HepG2 (cell line): ENCODE results near the gene ALDH3A2. TPM values are rescaled to one million over a fixed set of nuclear protein-coding genes. Genes with fewer than 3 reads are reported as not detected.

Experiments
- ATAC-seq: fragments of 200-7000 bp; cut with Tn5 transposase; 3 replicates; pipeline ENCODE4 v1.9.1; 2020; ENCODE audit warnings: mild to moderate bottlenecking, moderate library complexity
- BruUV-seq: library from RNA; stranded (reverse); fragments of 400-500 nt; replicated peaks from 2 replicates; lab custom pipeline; 2021; lab: Mats Ljungman, UMichigan
- CTCF ChIA-PET: fragments of 300-600 bp; formaldehyde crosslinking; extraction: SDS; loops from one replicate; lab custom pipeline; 2021; ENCODE audit warnings: low total read pairs, inconsistent platforms, low intra/inter-chr PET ratio; lab: Yijun Ruan, JAX
- POLR2A ChIA-PET: fragments of 350-600 bp; sonication (Branson Sonifier 250); formaldehyde crosslinking; loops from one replicate; lab custom pipeline; 2020; ENCODE audit warnings: antibody characterized with exemption, inconsistent platforms; lab: Yijun Ruan, JAX
- DNase-seq: peaks from one replicate; pipeline ENCODE4 v3.0.0-alpha.2; 2015; ENCODE audit warnings: low spot score
- FAIRE-seq: peaks from 3 replicates; lab custom pipeline; 2011; peaks lifted over from hg19 to GRCh38; lab: Jason Lieb, UNC
- H2AFZ ChIP-seq: one replicate; pipeline ENCODE4 v1.6.1; 2011; ENCODE audit warnings: low read length, inconsistent platforms
- H3K27ac ChIP-seq: fragments of 300-600 bp; 3 replicates; pipeline ENCODE4 v1.8.0; 2011; ENCODE audit warnings: mixed run types, mild to moderate bottlenecking, mixed read lengths, low read length, inconsistent platforms; ENCODE audit not compliant: insufficient read depth; ENCODE audit errors: extremely low read length
- H3K27me3 ChIP-seq, 2 experiments: fragments of 200-600 bp in 1 of 2; 2 replicates in 1 of 2; 3 replicates in 1 of 2; pipeline versions ENCODE4 v1.6.0 to v1.8.0; 2011; ENCODE audit warnings: low read length in 2 of 2, mild to moderate bottlenecking in 2 of 2, moderate library complexity in 2 of 2, inconsistent platforms in 1 of 2; ENCODE audit not compliant: insufficient read depth in 2 of 2, control insufficient read depth in 1 of 2
- H3K36me3 ChIP-seq, 2 experiments: fragments of 200-600 bp in 1 of 2; replicated peaks in 1 of 2; 2 replicates in 1 of 2; 3 replicates in 1 of 2; pipeline versions ENCODE4 v1.5.1 to v1.8.0; 2011; ENCODE audit warnings: low read length in 2 of 2, inconsistent platforms in 1 of 2; ENCODE audit not compliant: insufficient read depth in 2 of 2, control insufficient read depth in 1 of 2
- H3K4me1 ChIP-seq: 2 replicates; pipeline ENCODE4 v1.5.1; 2012; ENCODE audit warnings: low read length, inconsistent platforms; ENCODE audit not compliant: insufficient read depth
- H3K4me2 ChIP-seq: 2 replicates; pipeline ENCODE4 v1.6.0; 2011; ENCODE audit warnings: low read depth, low read length, inconsistent platforms
- H3K4me3 ChIP-seq, 3 experiments: fragments of 200-600 bp in 1 of 3; sonication (generic), shearing (Covaris generic) in 1 of 3; replicated peaks in 1 of 3; 2 replicates each; pipeline ENCODE4 v1.5.1; 2011 to 2016; ENCODE audit warnings: low read length in 3 of 3, inconsistent platforms in 2 of 3, low read depth in 2 of 3, mild to moderate bottlenecking in 2 of 3, control low read depth in 1 of 3, mixed read lengths in 1 of 3; ENCODE audit not compliant: insufficient read depth in 1 of 3
- H3K79me2 ChIP-seq: one replicate; pipeline ENCODE4 v1.6.1; 2011; ENCODE audit warnings: low read length, inconsistent platforms; ENCODE audit not compliant: insufficient read depth
- H3K9ac ChIP-seq: 2 replicates; pipeline ENCODE4 v1.6.0; 2011; ENCODE audit warnings: mild to moderate bottlenecking, low read depth, low read length, inconsistent platforms; ENCODE audit not compliant: insufficient read depth
- H3K9me3 ChIP-seq: 2 replicates; pipeline ENCODE4 v1.5.1; 2012; ENCODE audit warnings: mild to moderate bottlenecking, low read length
- H4K20me1 ChIP-seq: 2 replicates; pipeline ENCODE4 v1.6.0; 2011; ENCODE audit warnings: inconsistent platforms, mild to moderate bottlenecking, low read length, moderate library complexity; ENCODE audit not compliant: insufficient read depth
- CHCHD3 ChIP-seq: sonication (generic); formaldehyde crosslinking; IDR thresholded peaks from 2 replicates; pipeline ENCODE4 v1.8.0; 2022; ENCODE audit warnings: mild to moderate bottlenecking, missing genetic modification reagents, moderate library complexity
- KAT7 ChIP-seq: IDR thresholded peaks from 2 replicates; pipeline ENCODE4 v1.6.1; 2018; ENCODE audit warnings: borderline replicate concordance, missing compliant biosample characterization
- LCORL ChIP-seq, 2 experiments: fragments of 450-650 bp in 1 of 2; sonication (generic) in 1 of 2; formaldehyde crosslinking in 1 of 2; IDR thresholded peaks; 2 replicates each; pipeline versions ENCODE4 v1.5.0 to v1.6.1; 2017 to 2020; ENCODE audit warnings: antibody characterized with exemption in 1 of 2, missing genetic modification reagents in 1 of 2
- MZF1 ChIP-seq: sonication (generic); formaldehyde crosslinking; IDR thresholded peaks from 2 replicates; pipeline ENCODE4 v1.8.1; 2023; ENCODE audit warnings: mild to moderate bottlenecking, missing genetic modification reagents, borderline replicate concordance
- NR2F1 ChIP-seq, 2 experiments: fragments of 450-650 bp in 1 of 2; formaldehyde crosslinking in 1 of 2; IDR thresholded peaks; 2 replicates each; pipeline versions ENCODE4 v1.5.0 to v1.6.1; 2016 to 2020; ENCODE audit warnings: mild to moderate bottlenecking in 1 of 2, missing compliant biosample characterization in 1 of 2, missing genetic modification reagents in 1 of 2, moderate library complexity in 1 of 2
- PAWR ChIP-seq: sonication (generic); formaldehyde crosslinking; IDR thresholded peaks from 2 replicates; pipeline ENCODE4 v1.4.0; 2020; ENCODE audit warnings: missing genetic modification reagents, mild to moderate bottlenecking, borderline replicate concordance
- RAD51 ChIP-seq: fragments of 450-650 bp; IDR thresholded peaks from 2 replicates; pipeline ENCODE4 v1.6.1; 2016; ENCODE audit warnings: borderline replicate concordance
- RXRA ChIP-seq: sonication (generic); formaldehyde crosslinking; IDR thresholded peaks from 2 replicates; pipeline ENCODE4 v1.5.1; 2020; ENCODE audit warnings: missing genetic modification reagents
- SMAD9 ChIP-seq: sonication (generic); formaldehyde crosslinking; IDR thresholded peaks from 2 replicates; pipeline ENCODE4 v1.5.1; 2020; ENCODE audit warnings: mild to moderate bottlenecking, missing genetic modification reagents
- ZNF253 ChIP-seq: sonication (generic); formaldehyde crosslinking; IDR thresholded peaks from 2 replicates; pipeline ENCODE4 v1.8.0; 2022; ENCODE audit warnings: mild to moderate bottlenecking, missing genetic modification reagents, borderline replicate concordance
- ZNF317 ChIP-seq: sonication (generic); formaldehyde crosslinking; IDR thresholded peaks from 2 replicates; pipeline ENCODE4 v1.5.0; 2020; ENCODE audit warnings: mild to moderate bottlenecking, missing genetic modification reagents
- ZNF496 ChIP-seq: sonication (generic); formaldehyde crosslinking; IDR thresholded peaks from 2 replicates; pipeline ENCODE4 v1.8.1; 2023; ENCODE audit warnings: mild to moderate bottlenecking, moderate library complexity, missing genetic modification reagents; ENCODE audit not compliant: insufficient replicate concordance
- ZNF616 ChIP-seq: sonication (generic); formaldehyde crosslinking; IDR thresholded peaks from 2 replicates; pipeline ENCODE4 v1.5.0; 2020; ENCODE audit warnings: low read depth, mild to moderate bottlenecking, missing genetic modification reagents
- ZNF782 ChIP-seq: sonication (generic); formaldehyde crosslinking; IDR thresholded peaks from 2 replicates; pipeline ENCODE4 v1.4.0; 2020; ENCODE audit warnings: missing genetic modification reagents, mild to moderate bottlenecking, borderline replicate concordance
- WGBS: methylation state at CpG from one replicate; pipeline ENCODE4 v1.1.6; 2017; ENCODE audit warnings: low lambda C conversion rate; 5-methylcytosine and 5-hydroxymethylcytosine counted together
- in situ Hi-C: cut with HindIII; loops from 2 replicates; pipeline ENCODE4 v1.10.0; 2017; ENCODE audit warnings: low pct_unique_long_range_greater_than_20kb; ENCODE audit not compliant: extremely low pct_ligation_motif_present
- intact Hi-C: fragments of 100-400 bp; cut with micrococcal nuclease; formaldehyde crosslinking; loops from one replicate; pipeline ENCODE4 v1.10.0; 2022; ENCODE audit not compliant: unreplicated experiment
- polyA plus RNA-seq, 8 experiments: library from polyadenylated mRNA; depleted of rRNA in 3 of 8; stranded (reverse) in 7 of 8; unstranded in 1 of 8; fragments of >200 nt; fragmentation: Illumina TruSeq in 4 of 8; extraction: Trizol in 4 of 8; gene quantifications; 2 replicates each; pipeline versions ENCODE4 v1.2.1 to v1.2.3, GENCODE V29; 2011 to 2016; ENCODE audit warnings: low read depth in 4 of 8, missing spikeins in 1 of 8, mixed read lengths in 1 of 8; ENCODE audit not compliant: insufficient read depth in 1 of 8
- total RNA-seq, 5 experiments: library from RNA; depleted of rRNA; stranded (reverse); fragments of >200 nt; fragmentation: Illumina TruSeq; extraction: Trizol; gene quantifications; 2 replicates each; pipeline ENCODE4 v1.2.3, GENCODE V29; 2016; ENCODE audit warnings: low read depth in 1 of 5
- TF ChIP-seq, protein P1 (sequence below): sonication (generic); formaldehyde crosslinking; IDR thresholded peaks from 2 replicates; pipeline ENCODE4 v1.8.0; 2022; ENCODE audit warnings: mild to moderate bottlenecking, missing genetic modification reagents, moderate library complexity
- TF ChIP-seq, protein P2 (sequence below): sonication (generic); formaldehyde crosslinking; IDR thresholded peaks from 2 replicates; pipeline ENCODE4 v1.4.0; 2020; ENCODE audit warnings: missing genetic modification reagents, borderline replicate concordance

The ALDH3A2 gene
- total and polyA plus RNA-seq, 2 of the 13 experiments (the other 11 are each of a cell fraction or from before 2014, with no cell fraction given): 80.8 to 180 TPM

DNA sequence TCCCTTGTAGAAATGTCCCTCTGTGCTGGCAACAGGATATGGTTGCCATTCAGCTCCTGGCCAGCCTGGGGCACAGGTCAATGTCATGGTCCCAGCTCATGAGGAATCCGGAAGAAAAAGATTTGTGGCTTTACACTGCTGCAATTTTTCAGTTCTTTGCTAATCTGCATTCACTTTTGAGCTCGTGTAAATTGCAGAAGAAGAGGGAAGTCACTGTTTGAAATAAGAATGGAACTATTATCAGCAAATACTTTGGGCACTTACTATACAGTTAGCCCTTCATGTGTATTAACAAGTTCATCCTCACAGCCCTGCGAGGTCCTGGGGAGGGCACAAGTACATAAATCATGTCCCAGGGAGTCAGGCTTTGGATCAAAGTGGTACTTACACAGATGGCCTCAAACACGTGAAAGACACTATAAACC lies 53.7 kb downstream of the ALDH3A2 start (continued):
- no peak for TF ChIP-seq ZNF253 (CRISPR knock-in tag)
- TF ChIP-seq ZNF317 (CRISPR knock-in tag): no peak
- no peak for TF ChIP-seq RAD51
- no peak for TF ChIP-seq RXRA
- peak; percentile 72 to 73; a peak in 3 of 4 replicates for TF ChIP-seq NR2F1 (CRISPR knock-in tag; IDR thresholded peaks at IDR 0.05)
- no peak for TF ChIP-seq ZNF782 (CRISPR knock-in tag)
- no peak for TF ChIP-seq PAWR (CRISPR knock-in tag)

- ChIA-PET CTCF (no interaction called here), POLR2A (interaction anchor here (0.6 to 2.0 kb wide), 8 partner anchors 15 to 169 kb away, joined by 3 to 12 read pairs (median 3); partner anchors contain the start of gene ALDH3A2)
- H3K9ac ChIP-seq: peak overlapping the region; percentile 10
- H3K9me3 ChIP-seq: no peaks in the 10 kb centered on the region
- no peaks in the 10 kb centered on the region for H3K36me3 ChIP-seq
- no peak overlapping the region for H3K27ac ChIP-seq
- H2AFZ ChIP-seq: no peak overlapping the region
- intact Hi-C loops: loop anchor here (2.0 kb wide), 1 partner anchor 60 kb away; no protein-coding TSS in a partner anchor
- in situ Hi-C loops: loop anchor here (25.0 kb wide), 1 partner anchor 191 kb away; no protein-coding TSS in a partner anchor
- 13% methylated on average over 6 of the region's 10 CpGs for WGBS
- peak overlapping the region in 1 of 3 experiments; percentile 65; a peak in 1 of 6 replicates for H3K4me3 ChIP-seq
- peak overlapping the region; percentile 91 for H3K4me2 ChIP-seq
- no peaks in the 10 kb centered on the region for H3K79me2 ChIP-seq
- BruUV-seq: no TSS peak
- ATAC-seq (peak; percentile 10), FAIRE-seq (no peak), DNase-seq (no peak)
- H3K27me3 ChIP-seq: peaks cover 0 to 15% of the 10 kb centered on the region in 2 experiments; a peak in 4 of 5 replicates
- no peaks in the 10 kb centered on the region for H4K20me1 ChIP-seq
- peaks cover 60% of the 10 kb centered on the region for H3K4me1 ChIP-seq
- TF ChIP-seq, protein P1, sequence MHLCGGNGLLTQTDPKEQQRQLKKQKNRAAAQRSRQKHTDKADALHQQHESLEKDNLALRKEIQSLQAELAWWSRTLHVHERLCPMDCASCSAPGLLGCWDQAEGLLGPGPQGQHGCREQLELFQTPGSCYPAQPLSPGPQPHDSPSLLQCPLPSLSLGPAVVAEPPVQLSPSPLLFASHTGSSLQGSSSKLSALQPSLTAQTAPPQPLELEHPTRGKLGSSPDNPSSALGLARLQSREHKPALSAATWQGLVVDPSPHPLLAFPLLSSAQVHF (CRISPR knock-in tag): no peak
- no peak for TF ChIP-seq MZF1 (CRISPR knock-in tag)
- no peak for TF ChIP-seq LCORL (IDR thresholded peaks at IDR 0.05)
- no peak for TF ChIP-seq LCORL (CRISPR knock-in tag; IDR thresholded peaks at IDR 0.05)
- TF ChIP-seq, protein P2, sequence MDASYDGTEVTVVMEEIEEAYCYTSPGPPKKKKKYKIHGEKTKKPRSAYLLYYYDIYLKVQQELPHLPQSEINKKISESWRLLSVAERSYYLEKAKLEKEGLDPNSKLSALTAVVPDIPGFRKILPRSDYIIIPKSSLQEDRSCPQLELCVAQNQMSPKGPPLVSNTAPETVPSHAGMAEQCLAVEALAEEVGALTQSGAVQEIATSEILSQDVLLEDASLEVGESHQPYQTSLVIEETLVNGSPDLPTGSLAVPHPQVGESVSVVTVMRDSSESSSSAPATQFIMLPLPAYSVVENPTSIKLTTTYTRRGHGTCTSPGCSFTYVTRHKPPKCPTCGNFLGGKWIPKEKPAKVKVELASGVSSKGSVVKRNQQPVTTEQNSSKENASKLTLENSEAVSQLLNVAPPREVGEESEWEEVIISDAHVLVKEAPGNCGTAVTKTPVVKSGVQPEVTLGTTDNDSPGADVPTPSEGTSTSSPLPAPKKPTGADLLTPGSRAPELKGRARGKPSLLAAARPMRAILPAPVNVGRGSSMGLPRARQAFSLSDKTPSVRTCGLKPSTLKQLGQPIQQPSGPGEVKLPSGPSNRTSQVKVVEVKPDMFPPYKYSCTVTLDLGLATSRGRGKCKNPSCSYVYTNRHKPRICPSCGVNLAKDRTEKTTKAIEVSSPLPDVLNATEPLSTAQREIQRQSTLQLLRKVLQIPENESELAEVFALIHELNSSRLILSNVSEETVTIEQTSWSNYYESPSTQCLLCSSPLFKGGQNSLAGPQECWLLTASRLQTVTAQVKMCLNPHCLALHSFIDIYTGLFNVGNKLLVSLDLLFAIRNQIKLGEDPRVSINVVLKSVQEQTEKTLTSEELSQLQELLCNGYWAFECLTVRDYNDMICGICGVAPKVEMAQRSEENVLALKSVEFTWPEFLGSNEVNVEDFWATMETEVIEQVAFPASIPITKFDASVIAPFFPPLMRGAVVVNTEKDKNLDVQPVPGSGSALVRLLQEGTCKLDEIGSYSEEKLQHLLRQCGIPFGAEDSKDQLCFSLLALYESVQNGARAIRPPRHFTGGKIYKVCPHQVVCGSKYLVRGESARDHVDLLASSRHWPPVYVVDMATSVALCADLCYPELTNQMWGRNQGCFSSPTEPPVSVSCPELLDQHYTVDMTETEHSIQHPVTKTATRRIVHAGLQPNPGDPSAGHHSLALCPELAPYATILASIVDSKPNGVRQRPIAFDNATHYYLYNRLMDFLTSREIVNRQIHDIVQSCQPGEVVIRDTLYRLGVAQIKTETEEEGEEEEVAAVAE (CRISPR knock-in tag): no peak
- no peak for TF ChIP-seq KAT7 (CRISPR knock-in tag)
- TF ChIP-seq SMAD9 (CRISPR knock-in tag): no peak
- TF ChIP-seq CHCHD3 (CRISPR knock-in tag): peak; percentile 22; the same call in 1 of the 2 replicates
- TF ChIP-seq ZNF616: no peak
- TF ChIP-seq ZNF496 (CRISPR knock-in tag): no peak
Observed at GRCh38 chr17:19703106-19703827, 54.7 kb downstream of the ALDH3A2 start.
